GM21423 (cell line): ENCODE results near the gene SLC31A2.
"Not testable (repeated sequence)": the region's sequence is repeated elsewhere in the genome, so short reads cannot be mapped to it uniquely, and the experiment has no call there.

ENCODE experiments used
- ATAC-seq: cut with Tn5 transposase; IDR thresholded peaks from one replicate; pipeline ENCODE4 v1.9.1; 2021; ENCODE audit warnings: mild to moderate bottlenecking, moderate library complexity; ENCODE audit not compliant: unreplicated experiment

The SLC31A2 gene

GRCh38 chr9:113150670-113151611 lies at the start of gene SLC31A2:
Gene SLC31A2 (plus strand): TSS chr9:113151007. CDS start chr9:113151075, 68 bp downstream.
- peak; percentile 93 for ATAC-seq

GRCh38 chr9:113105345-113105744 lies 45.5 kb upstream of the SLC31A2 start:
- not testable (repeated sequence) for ATAC-seq

GRCh38 chr9:113111065-113111951 lies 39.5 kb upstream of the SLC31A2 start:
- peak; percentile 65 for ATAC-seq

GRCh38 chr9:113112706-113113510 lies 37.9 kb upstream of the SLC31A2 start:
- peak; percentile 54 for ATAC-seq

GRCh38 chr9:113118829-113119228 lies 32.0 kb upstream of the SLC31A2 start:
- not testable (repeated sequence) for ATAC-seq

- ATAC-seq = no peak
Measured at GRCh38 chr9:113125386-113126035, 25.3 kb upstream of the SLC31A2 start.

- ATAC-seq = no peak
Measured at GRCh38 chr9:113129466-113129865, 21.3 kb upstream of the SLC31A2 start.

GRCh38 chr9:113129884-113130283 lies 20.9 kb upstream of the SLC31A2 start:
- no peak for ATAC-seq

- no peak for ATAC-seq
Measured at GRCh38 chr9:113131689-113132151, 19.1 kb upstream of the SLC31A2 start.

GRCh38 chr9:113137196-113138168 lies 13.3 kb upstream of the SLC31A2 start:
- no peak for ATAC-seq

GRCh38 chr9:113138760-113139159 lies 12.0 kb upstream of the SLC31A2 start:
- ATAC-seq = no peak

GRCh38 chr9:113139225-113139829 lies 11.5 kb upstream of the SLC31A2 start:
- no peak for ATAC-seq

- ATAC-seq = no peak
Measured at GRCh38 chr9:113139953-113140352, 10.9 kb upstream of the SLC31A2 start.

GRCh38 chr9:113140896-113141295 lies 9.9 kb upstream of the SLC31A2 start:
- ATAC-seq = not testable (repeated sequence)

GRCh38 chr9:113143432-113144227 lies 7.2 kb upstream of the SLC31A2 start:
- no peak for ATAC-seq

GRCh38 chr9:113148372-113148705 lies 2.5 kb upstream of the SLC31A2 start:
- ATAC-seq = no peak

GRCh38 chr9:113148781-113149510 lies 1.9 kb upstream of the SLC31A2 start:
- no peak for ATAC-seq
